ENCODE data around the gene GLG1.
"Not testable (repeated sequence)": the region's sequence is repeated elsewhere in the genome, so short reads cannot be mapped to it uniquely, and the experiment has no call there.

GLG1 gene

DNA sequence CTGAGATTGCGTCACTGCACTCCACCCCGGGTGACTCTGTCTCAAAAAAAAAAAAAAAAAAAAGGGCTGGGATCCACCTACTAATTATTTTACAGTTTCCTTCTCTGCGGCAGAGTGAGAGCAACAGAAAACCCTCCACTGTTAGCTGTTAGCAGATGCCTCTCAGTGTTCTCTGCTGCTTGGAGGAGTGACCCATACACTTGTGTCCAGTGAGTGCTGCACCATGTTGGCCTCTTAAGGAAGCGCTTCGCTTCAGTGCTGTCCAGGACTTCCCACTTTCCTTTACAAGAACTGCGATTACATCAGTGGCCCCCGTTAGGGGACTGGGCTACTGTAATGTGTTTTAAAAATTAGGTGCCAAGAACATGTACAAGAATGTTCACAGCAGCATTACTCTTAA lies 167.2 kb downstream of the GLG1 start:
- no peak for DNase-seq (ENCODE audit: low read depth)

GRCh38 chr16:74438492-74438979 lies 168.4 kb downstream of the GLG1 start:
- no peak for DNase-seq (ENCODE audit: low read depth)

DNA sequence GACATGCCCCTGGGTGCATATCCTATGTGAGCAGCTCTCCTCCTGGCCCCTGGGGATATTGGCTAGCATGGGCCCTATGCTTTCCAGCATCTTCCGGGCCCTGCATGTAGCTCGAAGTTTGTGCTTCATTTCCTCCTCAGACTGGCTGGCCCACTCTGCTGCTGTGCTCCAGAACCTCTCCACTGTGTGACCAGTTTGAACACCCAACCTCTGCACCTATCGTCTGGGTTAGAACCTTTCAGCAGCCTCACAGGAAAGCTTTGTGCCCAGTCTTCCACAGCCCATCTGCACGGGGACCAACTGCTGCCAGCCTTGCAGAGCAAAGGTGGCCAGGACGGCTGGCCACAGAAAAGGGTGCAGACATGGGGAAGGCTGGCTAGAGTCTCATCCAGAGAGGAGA lies 175.4 kb downstream of the GLG1 start:
- DNase-seq (ENCODE audit: low read depth): no peak

DNA sequence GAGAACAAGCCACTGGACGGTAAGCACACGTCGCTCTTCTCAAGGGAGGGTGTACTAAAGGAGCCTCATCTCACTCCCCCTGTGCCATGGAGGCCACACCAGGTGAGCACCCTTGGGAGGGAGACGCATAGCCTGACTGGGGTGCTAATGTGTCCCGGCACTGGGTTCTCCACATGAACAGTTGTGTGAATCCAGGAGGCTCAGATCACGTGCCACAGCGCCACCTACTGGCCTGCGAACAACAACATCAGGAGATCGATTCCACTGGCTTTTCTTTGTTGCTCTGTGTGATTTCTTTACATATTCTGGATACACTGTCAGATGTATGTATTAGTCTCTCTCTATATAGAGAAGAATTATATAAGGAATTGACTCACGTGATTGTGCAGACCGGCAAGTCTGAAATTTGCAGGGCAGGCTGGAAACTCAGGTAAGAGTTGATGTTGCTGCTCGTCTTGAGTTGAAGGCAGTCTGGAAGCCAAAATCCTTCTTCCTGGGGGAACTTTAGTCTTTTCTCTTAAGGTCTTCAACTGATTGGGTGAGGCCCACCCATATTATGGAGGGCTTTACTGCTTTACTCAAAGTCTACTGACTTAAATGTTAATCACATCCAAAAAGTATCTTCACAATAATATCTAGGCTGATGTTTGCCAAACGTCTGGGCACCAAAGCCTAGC lies 176.7 kb downstream of the GLG1 start:
- DNase-seq (ENCODE audit: low read depth): peak; percentile 24

DNA sequence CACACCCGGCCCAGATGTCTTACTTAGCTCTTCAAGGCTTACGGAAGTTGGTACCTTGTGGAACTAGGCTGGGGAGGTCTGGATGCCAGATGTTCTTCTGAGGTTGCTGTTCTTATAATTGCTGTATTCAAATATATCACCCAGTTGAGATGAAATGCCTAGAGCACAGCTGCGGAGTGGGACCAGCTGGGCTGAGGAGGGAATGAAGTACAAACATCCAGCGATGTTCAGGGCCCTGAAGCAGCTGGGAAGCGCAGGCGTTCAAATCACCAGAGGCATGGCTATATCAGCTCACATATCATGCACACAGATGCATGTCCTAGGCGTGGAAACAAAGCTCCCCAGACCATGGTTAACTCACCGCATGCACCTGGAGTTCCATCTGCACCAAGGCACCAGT lies 178.4 kb downstream of the GLG1 start:
- not testable (repeated sequence) for DNase-seq (ENCODE audit: low read depth)

DNA sequence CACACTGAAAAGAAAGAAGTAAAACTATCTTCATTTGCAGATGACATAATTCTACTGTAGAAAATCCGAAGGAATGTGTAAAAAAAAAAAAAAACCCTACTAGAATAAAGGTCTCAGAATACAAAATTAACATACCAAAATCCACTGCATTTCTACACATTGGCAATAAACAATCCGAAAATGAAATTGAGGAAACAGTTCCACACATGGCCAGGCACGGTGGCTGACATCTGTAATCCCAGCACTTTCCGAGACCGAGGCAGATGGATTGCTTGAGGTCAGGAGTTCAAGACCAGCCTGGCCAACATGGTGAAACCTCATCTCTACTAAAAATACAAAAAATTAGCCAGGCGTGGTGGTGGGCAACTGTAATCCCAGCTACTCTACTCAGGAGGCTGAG lies 181.2 kb downstream of the GLG1 start:
- DNase-seq (ENCODE audit: low read depth): not testable (repeated sequence)

DNA sequence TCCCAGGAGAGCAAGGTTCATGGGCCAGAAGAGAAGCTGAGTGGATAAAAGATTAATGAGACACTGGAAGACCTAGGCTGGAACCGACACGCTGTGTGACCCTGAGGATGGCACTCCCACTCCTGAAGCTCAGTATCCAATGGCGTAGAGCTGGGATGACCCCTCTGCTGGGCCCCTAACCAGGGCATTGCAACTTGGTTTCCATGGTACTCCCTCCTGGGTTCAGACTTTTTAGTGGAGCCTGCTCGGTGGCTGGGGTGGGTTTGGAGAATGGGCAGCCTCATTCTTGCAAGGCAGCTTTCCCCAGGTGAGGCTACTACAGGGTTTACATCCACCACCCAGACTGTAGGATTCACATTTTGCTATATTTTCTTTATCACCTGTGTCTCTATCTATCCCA lies 183.2 kb downstream of the GLG1 start:
- DNase-seq (ENCODE audit: low read depth): not testable (repeated sequence)

GRCh38 chr16:74422086-74422485 lies 184.8 kb downstream of the GLG1 start:
- DNase-seq (ENCODE audit: low read depth): not testable (repeated sequence)

GRCh38 chr16:74421482-74421785 lies 185.5 kb downstream of the GLG1 start:
- DNase-seq (ENCODE audit: low read depth): not testable (repeated sequence)

DNA sequence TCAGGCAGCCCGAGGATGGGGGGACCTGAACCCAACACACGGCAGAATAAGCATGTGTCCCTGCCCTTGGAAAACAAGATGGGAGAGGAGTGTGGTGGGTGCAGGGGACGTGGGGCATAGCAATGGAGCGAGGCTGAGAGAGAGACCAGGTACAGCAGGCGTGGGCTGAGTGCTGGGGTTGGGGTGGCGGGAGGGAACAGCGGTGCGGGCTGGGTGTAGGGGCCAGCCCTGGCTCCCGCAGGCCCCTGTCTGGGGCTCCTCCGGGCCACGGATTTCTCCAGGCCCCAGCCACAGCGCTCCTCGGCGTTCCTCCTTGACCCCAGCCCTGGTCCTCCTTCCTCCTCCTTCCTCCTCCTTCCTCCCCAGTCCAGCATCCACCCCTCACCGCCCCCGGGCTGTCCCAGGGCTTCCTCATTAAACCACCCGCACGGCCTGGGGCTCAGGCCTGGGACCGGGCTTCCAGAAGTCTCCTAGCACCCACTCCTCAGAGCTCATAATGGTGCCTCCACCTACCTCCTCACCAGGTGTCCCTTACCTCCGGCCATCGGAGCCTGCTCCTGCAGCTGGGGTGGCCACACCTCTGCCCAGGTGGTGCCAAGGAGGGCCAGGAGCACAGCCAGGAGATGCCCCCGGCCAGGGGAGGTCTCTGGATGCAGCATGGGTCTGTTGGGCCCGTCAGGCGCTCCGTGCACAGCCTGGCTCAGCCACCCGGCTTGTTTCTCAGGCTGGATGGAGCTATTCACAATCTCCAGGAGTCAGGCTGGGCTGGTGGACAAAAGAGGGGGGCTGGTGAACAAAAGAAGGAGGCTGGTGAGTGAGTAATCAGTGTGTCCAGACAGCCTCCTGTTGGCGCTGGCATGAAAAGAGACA lies 186.1 kb downstream of the GLG1 start, which contains the start of gene CLEC18B:
Gene CLEC18B (minus strand): TSS at position 867 of the 870 bp plus-strand sequence. CDS start 208 bp downstream, at position 659.
- DNase-seq (ENCODE audit: low read depth): not testable (repeated sequence)

GRCh38 chr16:74419811-74420210 lies 187.1 kb downstream of the GLG1 start:
- DNase-seq (ENCODE audit: low read depth): not testable (repeated sequence)

- DNase-seq (ENCODE audit: low read depth): not testable (repeated sequence)
Observed at GRCh38 chr16:74417897-74418296, 189.0 kb downstream of the GLG1 start.

GRCh38 chr16:74413920-74414319 lies 193.0 kb downstream of the GLG1 start:
- not testable (repeated sequence) for DNase-seq (ENCODE audit: low read depth)

GRCh38 chr16:74413485-74413884 lies 193.4 kb downstream of the GLG1 start:
- not testable (repeated sequence) for DNase-seq (ENCODE audit: low read depth)

DNA sequence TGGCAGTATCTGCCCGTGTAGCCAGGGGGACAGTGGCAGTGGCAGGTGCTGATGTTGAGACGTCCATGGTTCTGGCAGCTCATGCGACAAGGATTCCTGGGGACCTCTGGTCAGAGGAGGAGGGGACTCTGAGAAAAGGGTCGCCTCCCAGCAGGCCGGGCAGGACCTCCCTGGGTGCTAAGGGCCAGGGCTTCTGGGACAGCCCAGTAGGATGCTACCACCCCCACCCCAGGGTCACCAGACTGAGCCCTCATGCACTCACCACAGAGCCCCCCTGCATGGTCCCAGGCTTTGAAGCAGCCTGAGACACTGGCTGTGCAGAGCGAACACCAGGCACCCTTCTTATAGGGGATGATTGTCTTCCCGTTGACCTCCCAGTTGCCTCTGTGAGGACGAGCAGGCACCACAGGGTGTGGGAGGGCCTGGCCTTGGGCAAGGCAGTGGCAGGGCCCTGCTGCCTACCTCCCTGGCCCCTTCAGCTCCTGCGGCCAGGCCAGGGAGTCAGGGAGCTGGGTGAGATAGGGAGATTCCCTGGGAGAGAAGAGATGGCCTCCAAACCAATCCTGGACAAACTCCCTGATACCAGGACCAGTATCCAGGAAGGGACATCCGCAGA lies 194.0 kb downstream of the GLG1 start:
- not testable (repeated sequence) for DNase-seq (ENCODE audit: low read depth)

GRCh38 chr16:74412138-74412774 lies 194.7 kb downstream of the GLG1 start:
- not testable (repeated sequence) for DNase-seq (ENCODE audit: low read depth)

DNA sequence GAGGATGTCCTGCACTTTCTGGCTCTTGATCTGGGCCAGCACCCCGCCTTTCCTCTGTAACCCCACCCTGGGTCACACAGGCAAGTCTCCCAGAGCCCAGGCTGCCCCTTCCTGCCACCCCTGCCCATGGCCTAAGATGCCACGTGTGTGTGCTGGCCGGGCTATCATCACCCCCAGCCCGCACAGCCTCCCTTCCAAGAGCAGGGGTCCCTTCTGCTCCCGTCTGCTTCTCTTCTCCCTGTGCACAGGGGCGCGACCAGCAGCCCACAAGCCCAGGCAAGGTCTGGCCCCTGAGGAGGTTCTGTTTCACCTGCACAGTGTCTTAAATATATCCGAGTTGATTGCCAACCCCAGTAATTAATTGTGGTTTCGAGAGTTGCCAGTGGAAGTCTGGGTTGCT lies 195.9 kb downstream of the GLG1 start:
- DNase-seq (ENCODE audit: low read depth): not testable (repeated sequence)

DNA sequence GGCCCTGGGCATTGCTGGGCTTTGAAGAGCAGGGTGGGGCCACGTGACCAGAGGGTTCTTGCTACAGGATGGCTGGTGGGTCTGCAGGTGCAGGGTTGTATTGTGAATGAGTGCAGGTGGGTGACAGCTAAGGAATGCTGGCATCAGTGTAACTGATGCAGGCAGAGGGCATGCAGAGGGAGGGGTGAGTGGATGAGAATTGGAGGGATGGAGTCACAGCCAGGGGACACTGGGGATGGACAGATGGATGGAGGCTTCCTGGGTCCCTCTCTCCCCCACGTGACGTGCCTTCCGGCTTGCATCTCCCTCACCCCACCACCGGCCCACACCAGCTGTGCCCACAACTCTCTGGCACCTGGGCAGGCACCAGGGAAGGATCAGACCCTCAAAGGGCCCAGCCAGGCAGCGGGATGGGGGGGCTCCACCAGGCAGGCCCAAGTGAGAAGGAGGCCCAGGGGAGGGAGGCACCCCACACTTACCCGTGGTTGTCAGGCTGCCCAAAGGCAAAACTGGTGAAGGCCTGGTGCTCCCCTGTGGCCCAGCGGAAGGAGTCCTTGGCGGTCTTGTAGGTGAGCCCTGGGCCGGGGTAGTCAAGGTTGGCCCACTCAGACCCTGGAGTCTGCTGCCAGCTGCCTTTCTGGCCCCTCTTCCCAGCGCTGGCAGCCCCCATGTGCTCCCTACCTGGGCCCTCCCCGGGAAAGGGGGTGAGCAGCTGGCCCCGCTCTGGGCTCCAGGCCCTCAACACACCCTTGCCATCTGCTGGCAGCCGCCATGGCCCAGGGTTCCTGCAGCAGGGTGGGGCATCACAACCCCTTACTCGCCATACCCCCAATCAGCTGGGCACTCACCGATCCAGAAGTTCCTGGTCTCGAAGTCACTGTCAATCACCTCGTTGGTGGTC lies 196.6 kb downstream of the GLG1 start:
- not testable (repeated sequence) for DNase-seq (ENCODE audit: low read depth)

DNA sequence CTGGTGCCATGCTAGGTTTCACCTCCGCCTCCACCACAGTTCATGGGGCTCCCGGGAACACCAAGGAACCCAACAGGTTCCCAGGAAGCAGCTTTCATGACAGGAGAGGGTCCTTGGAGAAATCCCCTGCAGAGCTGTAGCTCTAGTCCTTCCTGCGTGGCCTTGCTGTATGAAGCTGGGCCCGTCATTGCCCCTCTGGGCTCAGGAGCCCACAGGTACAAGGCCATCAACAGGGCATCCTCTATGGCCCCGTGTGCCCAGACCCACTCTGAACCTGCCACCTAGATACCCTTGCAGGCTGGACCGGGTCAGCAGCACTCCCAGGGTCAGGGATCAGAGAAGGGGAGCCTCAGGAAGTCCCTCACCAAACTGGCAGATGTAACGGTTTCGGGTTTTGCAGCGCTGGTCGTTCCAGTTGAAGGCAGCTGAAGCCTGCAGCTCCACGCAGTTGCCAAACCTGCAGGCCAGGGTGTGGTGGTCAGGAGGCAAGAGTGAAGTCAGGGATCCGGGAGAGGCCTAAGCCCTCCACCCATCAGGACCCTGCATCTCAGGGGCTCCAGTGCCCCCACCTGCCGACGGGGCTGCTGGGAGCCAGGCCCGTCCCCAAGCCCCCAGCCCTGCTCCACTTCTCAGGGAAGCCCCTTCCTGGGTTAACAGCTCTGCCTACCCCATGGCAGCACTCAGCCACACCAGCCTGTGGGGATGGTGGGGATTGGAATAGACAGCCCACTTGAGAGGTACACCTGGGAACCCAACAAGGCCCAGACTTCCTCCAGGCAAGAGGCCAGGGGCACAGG lies 197.5 kb downstream of the GLG1 start:
- not testable (repeated sequence) for DNase-seq (ENCODE audit: low read depth)

- not testable (repeated sequence) for DNase-seq (ENCODE audit: low read depth)
Observed at GRCh38 chr16:74407362-74407705, 199.6 kb downstream of the GLG1 start.
